ENCODE data around the gene EGLN3. TPM values are rescaled to one million over a fixed set of nuclear protein-coding genes. Genes with fewer than 3 reads are reported as not detected.

EGLN3 gene
- total and polyA plus RNA-seq, 2 donors (not counting 3 experiments of a cell fraction or from before 2014, with no cell fraction given) = 0.20 TPM; not detected in 1

GRCh38 chr14:33943096-33943883, 7.6 kb downstream of the EGLN3 start:
- no peaks in the 10 kb centered on the region for H3K9me3 ChIP-seq (replicated peaks; ENCODE audit: control insufficient read depth, insufficient read depth, low read length)
- intact Hi-C loops (cut with micrococcal nuclease) = no loop called here
- peaks cover 9 to 14% of the 10 kb centered on the region in 2 experiments for H3K27me3 ChIP-seq (ENCODE audit: control insufficient read depth in 2 of 2, insufficient read depth in 2 of 2, low read length in 2 of 2)
- H3K9me1 ChIP-seq (replicated peaks; ENCODE audit: control insufficient read depth, extremely low read depth, insufficient read depth, low read length) = no peaks in the 10 kb centered on the region
- no peak for TF ChIP-seq POLR2AphosphoS5 (IDR thresholded peaks at IDR 0.05; ENCODE audit: insufficient read depth, low read depth, low read length)
- TF ChIP-seq FOS (IDR thresholded peaks at IDR 0.05; ENCODE audit: borderline replicate concordance, insufficient read depth, low read length) = no peak
- no peak for TF ChIP-seq CTCF (IDR thresholded peaks at IDR 0.05; ENCODE audit: extremely low read depth in 1 of 2, insufficient read depth in 1 of 2, low read depth in 1 of 2, low read length in 2 of 2)
- no peak for TF ChIP-seq EZH2 (IDR thresholded peaks at IDR 0.05; ENCODE audit: borderline replicate concordance, low read depth, low read length, severe bottlenecking)
- no peak for TF ChIP-seq POLR2A (IDR thresholded peaks at IDR 0.05; ENCODE audit: low read depth, low read length)
- no peak for TF ChIP-seq JUN (IDR thresholded peaks at IDR 0.05; ENCODE audit: borderline replicate concordance, insufficient read depth, insufficient read length, low read depth)
- no peak for TF ChIP-seq GATA2 (IDR thresholded peaks at IDR 0.05; ENCODE audit: insufficient read depth, insufficient read length, low read depth, low read length)
- TF ChIP-seq MAX (IDR thresholded peaks at IDR 0.05; ENCODE audit: insufficient read depth, insufficient read length) = no peak
- DNase-seq (ENCODE audit: low read depth, low spot score) (no peak), FAIRE-seq (no peak)
- no peaks in the 10 kb centered on the region for H4K20me1 ChIP-seq (replicated peaks; ENCODE audit: control insufficient read depth, extremely low read depth, insufficient read depth, low read length)
- no peaks in the 10 kb centered on the region for H3K36me3 ChIP-seq (ENCODE audit: control insufficient read depth in 2 of 2, extremely low read depth in 1 of 2, insufficient read depth in 2 of 2, low read length in 2 of 2)
- H2AFZ ChIP-seq (ENCODE audit: low read depth, low read length) = no peak overlapping the region
- no peak overlapping the region for H3K4me3 ChIP-seq (replicated peaks in 1 of 3; ENCODE audit: insufficient read depth in 1 of 3, low read depth in 1 of 3, low read length in 3 of 3)
- POLR2A ChIA-PET = no interaction called here
- H3K79me2 ChIP-seq (ENCODE audit: control insufficient read depth, insufficient read depth, low read length) = no peaks in the 10 kb centered on the region
- dilution Hi-C loops (cut with MboI; ENCODE audit: extremely low pct_ligation_motif_present, low sequenced_read_pairs) = no loop called here
- no TSS peak for BruUV-seq (replicated peaks)
- H3K9ac ChIP-seq (replicated peaks; ENCODE audit: extremely low read depth, insufficient read depth, low read length) = no peak overlapping the region
- H3K27ac ChIP-seq (ENCODE audit: insufficient read depth, low read depth, low read length) = no peak overlapping the region
- CTCF ChIA-PET = no interaction called here
- no peak overlapping the region for H3K4me2 ChIP-seq (ENCODE audit: insufficient read depth, low read length)
- peaks cover 4% of the 10 kb centered on the region for H3K4me1 ChIP-seq (ENCODE audit: control insufficient read depth, extremely low read depth, insufficient read depth, low read length)

All from endothelial cell of umbilical vein (primary cell).